GM18867 (cell line): ENCODE measurements around the gene IL31.
A peak's percentile ranks its signal among the peaks of the same experiment; 100 is the strongest.
"Not testable (repeated sequence)": the region's sequence is repeated elsewhere in the genome, so short reads cannot be mapped to it uniquely, and the experiment has no call there.

Experiments used
- ATAC-seq: cut with Tn5 transposase; IDR thresholded peaks from one replicate; pipeline ENCODE4 v1.9.1; 2021; ENCODE audit warnings: mild to moderate bottlenecking, moderate library complexity; ENCODE audit not compliant: unreplicated experiment

Gene IL31

DNA sequence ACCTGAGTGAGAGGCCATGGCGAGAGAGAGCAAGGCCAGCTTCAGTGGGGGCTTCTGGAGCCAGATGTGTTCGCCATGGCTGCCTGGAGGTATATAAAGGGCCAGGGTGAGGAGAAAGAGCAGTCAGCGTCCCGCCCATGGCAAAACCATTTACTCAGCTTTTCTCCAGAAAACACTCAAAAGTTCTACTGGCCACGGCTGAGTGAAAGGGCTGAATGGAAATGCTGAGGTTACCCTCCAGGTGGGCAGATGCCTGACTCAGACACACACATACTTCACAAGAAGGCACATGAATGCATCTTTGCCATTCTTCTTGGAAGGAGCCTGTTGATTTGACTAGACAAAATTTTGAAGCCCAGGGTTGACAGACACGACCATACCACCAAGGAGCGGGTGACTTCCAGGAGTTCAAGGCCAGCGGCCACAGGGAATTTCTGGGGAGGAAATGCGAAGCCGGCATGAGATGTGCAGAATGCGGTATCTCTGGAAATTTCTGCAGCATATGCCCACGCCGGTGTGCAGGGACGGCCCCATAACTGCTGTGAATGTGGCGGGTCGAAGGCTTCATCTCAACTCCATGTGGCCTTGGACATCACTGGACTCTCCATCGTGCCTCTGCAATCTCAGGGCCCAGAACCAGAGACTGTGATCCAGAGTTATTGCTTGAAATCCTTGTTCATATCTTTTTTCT lies at the start of gene IL31:
TSS of gene IL31 (minus strand) at position 67 of the 691 bp plus-strand sequence. CDS start at position 18, 49 bp downstream.
- no peak for ATAC-seq

GRCh38 chr12:122216445-122216844 lies 42.4 kb upstream of the IL31 start:
- no peak for ATAC-seq

DNA sequence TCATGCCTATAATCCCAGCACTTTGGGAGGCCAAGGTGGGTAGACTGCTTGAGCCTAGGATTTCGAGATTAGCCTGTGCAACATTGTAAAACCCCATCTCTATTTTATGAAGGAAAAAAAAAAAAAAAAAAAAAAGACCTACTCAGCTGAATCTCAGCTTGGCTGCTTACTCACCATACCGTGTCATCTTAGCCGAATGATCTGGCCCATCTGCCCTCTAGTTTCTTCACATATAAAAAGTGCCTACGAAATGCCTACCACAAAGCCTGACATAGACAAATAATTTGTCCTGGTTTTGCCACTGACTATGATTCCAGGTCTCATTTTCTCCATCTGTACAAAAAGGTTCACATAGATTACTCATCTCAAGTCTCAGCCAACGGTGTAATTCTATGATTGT lies 41.8 kb upstream of the IL31 start:
- no peak for ATAC-seq

GRCh38 chr12:122208073-122208820 lies 34.2 kb upstream of the IL31 start:
- no peak for ATAC-seq

- no peak for ATAC-seq
These were observed 33.4 kb upstream of the IL31 start for GRCh38 chr12:122207391-122207790.

DNA sequence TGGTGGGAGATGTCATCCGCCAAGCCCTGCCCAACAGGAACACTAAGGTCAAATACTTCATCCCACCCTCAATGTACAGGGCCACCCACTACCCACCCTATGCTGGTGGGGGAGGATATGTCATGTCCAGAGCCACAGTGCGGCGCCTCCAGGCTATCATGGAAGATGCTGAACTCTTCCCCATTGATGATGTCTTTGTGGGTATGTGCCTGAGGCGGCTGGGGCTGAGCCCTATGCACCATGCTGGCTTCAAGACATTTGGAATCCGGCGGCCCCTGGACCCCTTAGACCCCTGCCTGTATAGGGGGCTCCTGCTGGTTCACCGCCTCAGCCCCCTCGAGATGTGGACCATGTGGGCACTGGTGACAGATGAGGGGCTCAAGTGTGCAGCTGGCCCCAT lies 33.0 kb upstream of the IL31 start:
- ATAC-seq: no peak

- no peak for ATAC-seq
These were observed 32.3 kb upstream of the IL31 start for GRCh38 chr12:122206111-122206881.

GRCh38 chr12:122205053-122205925 lies 31.3 kb upstream of the IL31 start:
- no peak for ATAC-seq

- ATAC-seq: no peak
These were observed 30.4 kb upstream of the IL31 start for GRCh38 chr12:122204167-122205052.

GRCh38 chr12:122203301-122204166 lies 29.5 kb upstream of the IL31 start, which contains the start of gene B3GNT4:
B3GNT4 (plus strand) TSS chr12:122203709; CDS start chr12:122204619, 910 bp downstream.
- ATAC-seq: no peak

DNA sequence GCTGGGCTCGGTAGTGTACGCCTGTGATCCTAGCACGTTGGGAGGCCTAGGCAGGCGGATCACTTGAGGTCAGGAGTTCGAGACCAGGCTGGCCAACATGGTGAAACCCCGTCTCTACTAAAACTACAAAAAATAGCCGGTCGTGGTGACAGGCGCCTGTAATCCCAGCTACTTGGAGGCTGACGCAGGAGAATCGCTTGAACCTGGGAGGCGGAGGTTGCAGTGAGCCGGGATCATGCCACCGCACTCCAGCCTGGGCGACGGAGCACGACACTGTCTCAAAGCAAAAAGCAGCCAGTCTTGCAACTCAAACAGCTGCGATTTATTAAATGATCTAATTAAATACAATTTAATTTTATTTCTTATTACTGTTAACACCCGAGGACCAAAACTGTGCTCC lies 28.8 kb upstream of the IL31 start:
- not testable (repeated sequence) for ATAC-seq

- ATAC-seq: no peak
These were observed 28.0 kb upstream of the IL31 start for GRCh38 chr12:122202017-122202416.

DNA sequence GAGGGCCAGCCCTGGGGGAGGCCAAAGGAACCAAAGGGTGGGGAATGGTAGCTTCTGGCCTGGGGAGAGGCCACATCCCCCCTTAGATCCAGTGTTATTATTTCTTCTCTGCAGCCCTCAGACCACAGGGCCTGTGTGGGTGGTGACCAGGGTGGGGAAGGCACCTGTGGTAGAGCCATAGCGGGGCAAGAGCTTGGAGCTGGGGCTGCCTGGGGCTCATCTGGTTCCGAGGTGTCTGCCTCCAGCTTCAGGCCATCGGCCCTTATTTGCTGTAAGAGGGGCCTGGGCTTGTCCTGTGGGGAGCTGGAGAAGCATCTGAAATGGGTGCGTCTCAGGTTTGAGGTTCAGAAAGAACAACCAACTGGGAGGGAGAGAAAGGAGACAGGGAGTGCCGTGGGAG lies 27.4 kb upstream of the IL31 start:
- ATAC-seq: no peak

GRCh38 chr12:122200541-122201175 lies 26.6 kb upstream of the IL31 start:
- ATAC-seq: no peak

- no peak for ATAC-seq
These were observed 25.7 kb upstream of the IL31 start for GRCh38 chr12:122199484-122200355.

DNA sequence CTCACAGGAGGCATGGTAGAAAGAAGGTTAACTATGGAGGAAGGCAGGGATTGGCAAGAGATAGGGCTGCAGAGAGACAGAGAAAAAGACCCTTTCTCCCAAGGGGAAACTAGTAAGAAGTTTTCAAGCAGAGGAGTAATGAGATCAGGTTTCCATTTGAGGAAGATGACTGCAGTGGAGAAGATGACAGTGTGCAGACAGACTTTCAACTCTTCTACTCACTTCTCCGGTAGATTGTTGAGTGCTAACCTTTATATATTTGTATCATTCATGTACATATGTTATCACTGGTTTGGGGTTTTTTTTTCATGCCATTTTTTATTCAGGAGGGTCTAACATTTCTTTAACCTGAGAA lies 23.6 kb upstream of the IL31 start:
- peak; percentile 36 for ATAC-seq

DNA sequence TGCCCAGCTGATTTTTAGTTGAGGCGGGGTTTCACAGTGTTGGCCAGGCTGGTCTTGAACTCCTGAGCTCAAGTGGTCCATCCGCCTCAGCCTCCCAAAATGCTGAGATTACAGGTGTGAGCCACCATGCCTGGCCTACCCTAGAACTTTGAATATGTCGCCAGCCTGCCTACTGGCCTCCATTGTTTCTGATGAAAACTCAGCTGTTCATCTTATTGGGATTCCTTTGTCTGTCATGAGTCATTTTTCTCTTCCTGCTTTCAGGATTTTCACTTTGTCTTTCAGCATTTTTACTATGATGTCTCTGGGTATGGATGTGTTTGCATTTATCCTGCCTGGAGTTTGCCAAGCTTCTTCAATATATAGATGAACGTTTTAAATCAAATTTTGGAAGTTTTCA lies 21.4 kb upstream of the IL31 start:
- ATAC-seq: no peak
